Measurements from ENCODE around the gene DENND1C.

DENND1C gene

GRCh38 chr19:6425732-6426620 is 55.6 kb downstream of the DENND1C start:
- H3K27me3 ChIP-seq (replicated peaks in 2 of 5; ENCODE audit: control insufficient read depth in 4 of 5, insufficient read depth in 5 of 5, low read length in 4 of 5) = no peaks in the 10 kb centered on the region
- peak in 2 of 3 donors; percentile 39 to 44 for DNase-seq
- WGBS (ENCODE audit: insufficient coverage) = 96% methylated on average over 21 of the region's 21 CpGs
- peaks cover 0 to 20% (median 11%) of the 10 kb centered on the region in 4 experiments for H3K36me3 ChIP-seq (ENCODE audit: control insufficient read depth in 4 of 4, insufficient read depth in 4 of 4, low read length in 3 of 4)
- ChIA-PET POLR2A (interaction anchor here (1.4 kb wide), 1 partner anchor 32 kb away, joined by 7 read pairs; the partner anchor contains the start of gene GTF2F1), CTCF (interaction anchor here (1.3 to 1.5 kb wide), 2 partner anchors 10 to 248 kb away, joined by 3 to 5 read pairs; no protein-coding TSS in a partner anchor)
- H3K9me3 ChIP-seq (ENCODE audit: control extremely low read depth in 1 of 5, control insufficient read depth in 4 of 5, insufficient read depth in 2 of 5, low read depth in 1 of 5, low read length in 4 of 5) = no peaks in the 10 kb centered on the region
- H3K4me1 ChIP-seq (ENCODE audit: control extremely low read depth in 1 of 4, control insufficient read depth in 4 of 4, insufficient read depth in 4 of 4, low read length in 3 of 4) = peaks cover 0 to 28% (median 23%) of the 10 kb centered on the region in 4 experiments
- H3K27ac ChIP-seq (ENCODE audit: insufficient read depth in 1 of 2, low read depth in 1 of 2, low read length in 2 of 2, poor library complexity in 1 of 2, severe bottlenecking in 2 of 2) = peak overlapping the region in 1 of 2 experiments; percentile 62
- H3K4me3 ChIP-seq (ENCODE audit: control insufficient read depth in 1 of 7, extremely low read depth in 1 of 7, insufficient read depth in 4 of 7, low read depth in 2 of 7, low read length in 6 of 7) = peak overlapping the region in 2 of 7 experiments; percentile 17 to 28

- Histone ChIP-seq H3K4me3 (ENCODE audit: control insufficient read depth in 1 of 7, extremely low read depth in 1 of 7, insufficient read depth in 4 of 7, low read depth in 2 of 7, low read length in 6 of 7) (peak overlapping the region in 3 of 7 experiments; percentile 17 to 81 (median 28)), H3K4me1 (ENCODE audit: control extremely low read depth in 1 of 4, control insufficient read depth in 4 of 4, insufficient read depth in 4 of 4, low read length in 3 of 4) (peaks cover 0 to 28% (median 23%) of the 10 kb centered on the region in 4 experiments), H3K27me3 (replicated peaks in 2 of 5; ENCODE audit: control insufficient read depth in 4 of 5, insufficient read depth in 5 of 5, low read length in 4 of 5) (no peaks in the 10 kb centered on the region), H3K27ac (ENCODE audit: insufficient read depth in 1 of 2, low read depth in 1 of 2, low read length in 2 of 2, poor library complexity in 1 of 2, severe bottlenecking in 2 of 2) (peak overlapping the region in 1 of 2 experiments; percentile 62), H3K9me3 (ENCODE audit: control extremely low read depth in 1 of 5, control insufficient read depth in 4 of 5, insufficient read depth in 2 of 5, low read depth in 1 of 5, low read length in 4 of 5) (no peaks in the 10 kb centered on the region), H3K36me3 (ENCODE audit: control insufficient read depth in 4 of 4, insufficient read depth in 4 of 4, low read length in 3 of 4) (peaks cover 5 to 28% (median 19%) of the 10 kb centered on the region in 4 experiments)
- peak; percentile 100 for DNase-seq
- POLR2A ChIA-PET = interaction anchor here (0.6 to 1.4 kb wide), 2 partner anchors 31 to 49 kb away, joined by 3 to 7 read pairs; partner anchors contain the start of gene GTF2F1
- WGBS (ENCODE audit: insufficient coverage) = 6% methylated on average over 41 of the region's 43 CpGs
- CTCF ChIA-PET = interaction anchor here (1.5 kb wide), 1 partner anchor 249 kb away, joined by 3 read pairs; no protein-coding TSS in a partner anchor
Observed at GRCh38 chr19:6424939-6425731, 56.5 kb downstream of the DENND1C start.

- POLR2A ChIA-PET = interaction anchor here (0.6 to 1.4 kb wide), 2 partner anchors 31 to 48 kb away, joined by 3 to 7 read pairs; partner anchors contain the start of gene GTF2F1
- Histone ChIP-seq H3K27me3 (replicated peaks in 2 of 5; ENCODE audit: control insufficient read depth in 4 of 5, insufficient read depth in 5 of 5, low read length in 4 of 5) (no peaks in the 10 kb centered on the region), H3K36me3 (ENCODE audit: control insufficient read depth in 4 of 4, insufficient read depth in 4 of 4, low read length in 3 of 4) (peaks cover 5 to 36% (median 27%) of the 10 kb centered on the region in 4 experiments), H3K4me3 (ENCODE audit: control insufficient read depth in 1 of 7, extremely low read depth in 1 of 7, insufficient read depth in 4 of 7, low read depth in 2 of 7, low read length in 6 of 7) (peak within 1 kb of the TSS; percentile 57 to 98 (median 86)), H3K9me3 (ENCODE audit: control extremely low read depth in 1 of 5, control insufficient read depth in 4 of 5, insufficient read depth in 2 of 5, low read depth in 1 of 5, low read length in 4 of 5) (no peaks in the 10 kb centered on the region), H3K27ac (ENCODE audit: insufficient read depth in 1 of 2, low read depth in 1 of 2, low read length in 2 of 2, poor library complexity in 1 of 2, severe bottlenecking in 2 of 2) (peak within 1 kb of the TSS; percentile 61 to 89), H3K4me1 (ENCODE audit: control extremely low read depth in 1 of 4, control insufficient read depth in 4 of 4, insufficient read depth in 4 of 4, low read length in 3 of 4) (peaks cover 0 to 28% (median 23%) of the 10 kb centered on the region in 4 experiments)
- WGBS (ENCODE audit: insufficient coverage) = under 1% methylated on average over 50 of the region's 114 CpGs
- CTCF ChIA-PET = interaction anchor here (1.5 to 1.7 kb wide), 2 partner anchors 32 to 250 kb away, joined by 3 read pairs; partner anchors contain the start of gene GTF2F1
- DNase-seq = peak in 2 of 3 donors; percentile 39 to 42
Observed at GRCh38 chr19:6424195-6424938, 57.2 kb downstream of the DENND1C start, which contains the start of gene KHSRP. Gene KHSRP (minus strand): TSS chr19:6424811. CDS start chr19:6424701, 110 bp downstream.

GRCh38 chr19:6423499-6424194 is 57.9 kb downstream of the DENND1C start:
- Histone ChIP-seq H3K27me3 (replicated peaks in 2 of 5; ENCODE audit: control insufficient read depth in 4 of 5, insufficient read depth in 5 of 5, low read length in 4 of 5) (no peaks in the 10 kb centered on the region), H3K27ac (ENCODE audit: insufficient read depth in 1 of 2, low read depth in 1 of 2, low read length in 2 of 2, poor library complexity in 1 of 2, severe bottlenecking in 2 of 2) (peak overlapping the region; percentile 61 to 89), H3K36me3 (ENCODE audit: control insufficient read depth in 4 of 4, insufficient read depth in 4 of 4, low read length in 3 of 4) (peaks cover 5 to 43% (median 34%) of the 10 kb centered on the region in 4 experiments), H3K4me1 (ENCODE audit: control extremely low read depth in 1 of 4, control insufficient read depth in 4 of 4, insufficient read depth in 4 of 4, low read length in 3 of 4) (peaks cover 0 to 28% (median 23%) of the 10 kb centered on the region in 4 experiments), H3K9me3 (ENCODE audit: control extremely low read depth in 1 of 5, control insufficient read depth in 4 of 5, insufficient read depth in 2 of 5, low read depth in 1 of 5, low read length in 4 of 5) (no peaks in the 10 kb centered on the region), H3K4me3 (ENCODE audit: control insufficient read depth in 1 of 7, extremely low read depth in 1 of 7, insufficient read depth in 4 of 7, low read depth in 2 of 7, low read length in 6 of 7) (peak overlapping the region; percentile 57 to 98 (median 86))
- peak; percentile 42 to 49 (median 46) for DNase-seq
- ChIA-PET POLR2A (interaction anchor here (1.4 kb wide), 1 partner anchor 12 kb away, joined by 4 read pairs; no protein-coding TSS in a partner anchor), CTCF (interaction anchor here (1.3 to 1.7 kb wide), 2 partner anchors 31 to 63 kb away, joined by 3 read pairs; partner anchors contain the start of gene GTF2F1)
- 2% methylated on average over 11 of the region's 20 CpGs for WGBS (ENCODE audit: insufficient coverage)

GRCh38 chr19:6421075-6422014 is 60.2 kb downstream of the DENND1C start:
- no peak for DNase-seq
- POLR2A ChIA-PET = no interaction called here
- Histone ChIP-seq H3K9me3 (ENCODE audit: control extremely low read depth in 1 of 5, control insufficient read depth in 4 of 5, insufficient read depth in 2 of 5, low read depth in 1 of 5, low read length in 4 of 5) (no peaks in the 10 kb centered on the region), H3K4me3 (ENCODE audit: control insufficient read depth in 1 of 7, extremely low read depth in 1 of 7, insufficient read depth in 4 of 7, low read depth in 2 of 7, low read length in 6 of 7) (no peak overlapping the region), H3K27ac (ENCODE audit: insufficient read depth in 1 of 2, low read depth in 1 of 2, low read length in 2 of 2, poor library complexity in 1 of 2, severe bottlenecking in 2 of 2) (peak overlapping the region in 1 of 2 experiments; percentile 50), H3K36me3 (ENCODE audit: control insufficient read depth in 4 of 4, insufficient read depth in 4 of 4, low read length in 3 of 4) (peaks cover 9 to 66% (median 52%) of the 10 kb centered on the region in 4 experiments), H3K4me1 (ENCODE audit: control extremely low read depth in 1 of 4, control insufficient read depth in 4 of 4, insufficient read depth in 4 of 4, low read length in 3 of 4) (peaks cover 0 to 28% (median 23%) of the 10 kb centered on the region in 4 experiments), H3K27me3 (replicated peaks in 2 of 5; ENCODE audit: control insufficient read depth in 4 of 5, insufficient read depth in 5 of 5, low read length in 4 of 5) (no peaks in the 10 kb centered on the region)
- CTCF ChIA-PET = interaction anchor here (0.9 to 1.3 kb wide), 2 partner anchors 11 to 60 kb away, joined by 3 to 5 read pairs; partner anchors contain the start of gene DENND1C
- 98% methylated on average over 19 of the region's 20 CpGs for WGBS (ENCODE audit: insufficient coverage)
